Measurements from ENCODE around the gene METTL17.
"Not testable (repeated sequence)": the region's sequence is repeated elsewhere in the genome, so short reads cannot be mapped to it uniquely, and the experiment has no call there.

GRCh38 chr14:20954736-20955537 lies 34.8 kb upstream of the METTL17 start, which contains the start of gene RNASE2:
- not testable (repeated sequence) for TF ChIP-seq CTCF (IDR thresholded peaks at IDR 0.05); ZFX (IDR thresholded peaks at IDR 0.05; ENCODE audit: borderline replicate concordance)

Data from 22Rv1 (cell line).